ENCODE data around the gene TNNT1.

Gene TNNT1

DNA sequence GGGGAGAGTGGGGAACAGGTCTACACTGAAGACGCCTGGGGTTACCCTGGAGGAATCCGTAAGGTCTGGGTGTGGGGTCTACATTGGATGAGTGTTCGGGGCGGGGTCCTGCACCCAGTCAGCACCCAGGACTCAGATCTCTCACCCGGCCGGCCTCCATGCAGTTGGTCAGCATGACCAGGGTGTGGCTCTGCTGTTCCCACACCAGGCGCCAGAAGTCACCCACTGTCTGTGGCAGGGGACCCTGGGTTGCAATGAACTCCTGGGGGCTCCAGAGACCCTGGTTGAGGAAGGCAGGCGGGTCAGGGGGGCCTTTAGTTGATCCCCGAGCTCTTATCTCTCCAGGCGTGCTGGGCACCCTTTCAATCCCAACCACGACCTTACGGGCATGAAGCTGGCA is 37.1 kb upstream of the TNNT1 start (continued):
- TF ChIP-seq, protein P1, sequence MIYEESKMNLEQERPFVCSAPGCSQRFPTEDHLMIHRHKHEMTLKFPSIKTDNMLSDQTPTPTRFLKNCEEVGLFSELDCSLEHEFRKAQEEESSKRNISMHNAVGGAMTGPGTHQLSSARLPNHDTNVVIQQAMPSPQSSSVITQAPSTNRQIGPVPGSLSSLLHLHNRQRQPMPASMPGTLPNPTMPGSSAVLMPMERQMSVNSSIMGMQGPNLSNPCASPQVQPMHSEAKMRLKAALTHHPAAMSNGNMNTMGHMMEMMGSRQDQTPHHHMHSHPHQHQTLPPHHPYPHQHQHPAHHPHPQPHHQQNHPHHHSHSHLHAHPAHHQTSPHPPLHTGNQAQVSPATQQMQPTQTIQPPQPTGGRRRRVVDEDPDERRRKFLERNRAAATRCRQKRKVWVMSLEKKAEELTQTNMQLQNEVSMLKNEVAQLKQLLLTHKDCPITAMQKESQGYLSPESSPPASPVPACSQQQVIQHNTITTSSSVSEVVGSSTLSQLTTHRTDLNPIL (CRISPR knock-in tag; IDR thresholded peaks at IDR 0.05; ENCODE audit: low read depth): no peak
- TF ChIP-seq OSR1 (CRISPR knock-in tag; IDR thresholded peaks at IDR 0.05) (no peak), RARB (CRISPR knock-in tag; IDR thresholded peaks at IDR 0.05) (no peak), GLIS3 (CRISPR knock-in tag; IDR thresholded peaks at IDR 0.05) (no peak)

DNA sequence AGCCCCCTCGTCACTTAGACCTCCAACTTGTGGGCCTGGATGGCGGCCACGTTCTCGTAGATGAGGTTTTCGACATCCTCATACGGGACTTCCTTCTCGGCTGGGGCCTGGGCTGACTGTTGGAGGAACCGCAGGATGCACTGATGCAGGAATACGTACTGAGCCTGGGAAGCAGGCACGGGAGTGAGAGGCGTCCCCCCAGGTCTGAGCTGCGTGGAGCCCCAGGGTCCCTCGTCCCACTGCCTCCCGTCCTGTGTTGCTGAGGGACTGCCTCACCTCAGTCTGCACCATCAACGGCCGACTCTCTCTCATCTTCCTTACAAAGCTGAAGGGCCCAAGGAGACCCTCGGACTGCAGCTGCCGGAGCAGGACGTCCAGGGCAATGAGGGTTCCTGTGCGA is 32.7 kb upstream of the TNNT1 start:
- no peak for ATAC-seq
- TF ChIP-seq ZNF8 (CRISPR knock-in tag; IDR thresholded peaks at IDR 0.05): no peak
- TF ChIP-seq, protein P2, sequence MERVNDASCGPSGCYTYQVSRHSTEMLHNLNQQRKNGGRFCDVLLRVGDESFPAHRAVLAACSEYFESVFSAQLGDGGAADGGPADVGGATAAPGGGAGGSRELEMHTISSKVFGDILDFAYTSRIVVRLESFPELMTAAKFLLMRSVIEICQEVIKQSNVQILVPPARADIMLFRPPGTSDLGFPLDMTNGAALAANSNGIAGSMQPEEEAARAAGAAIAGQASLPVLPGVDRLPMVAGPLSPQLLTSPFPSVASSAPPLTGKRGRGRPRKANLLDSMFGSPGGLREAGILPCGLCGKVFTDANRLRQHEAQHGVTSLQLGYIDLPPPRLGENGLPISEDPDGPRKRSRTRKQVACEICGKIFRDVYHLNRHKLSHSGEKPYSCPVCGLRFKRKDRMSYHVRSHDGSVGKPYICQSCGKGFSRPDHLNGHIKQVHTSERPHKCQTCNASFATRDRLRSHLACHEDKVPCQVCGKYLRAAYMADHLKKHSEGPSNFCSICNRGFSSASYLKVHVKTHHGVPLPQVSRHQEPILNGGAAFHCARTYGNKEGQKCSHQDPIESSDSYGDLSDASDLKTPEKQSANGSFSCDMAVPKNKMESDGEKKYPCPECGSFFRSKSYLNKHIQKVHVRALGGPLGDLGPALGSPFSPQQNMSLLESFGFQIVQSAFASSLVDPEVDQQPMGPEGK (CRISPR knock-in tag; IDR thresholded peaks at IDR 0.05; ENCODE audit: borderline replicate concordance): no peak
- TF ChIP-seq CSDC2 (CRISPR knock-in tag; IDR thresholded peaks at IDR 0.05): no peak
- TF ChIP-seq, protein P3, sequence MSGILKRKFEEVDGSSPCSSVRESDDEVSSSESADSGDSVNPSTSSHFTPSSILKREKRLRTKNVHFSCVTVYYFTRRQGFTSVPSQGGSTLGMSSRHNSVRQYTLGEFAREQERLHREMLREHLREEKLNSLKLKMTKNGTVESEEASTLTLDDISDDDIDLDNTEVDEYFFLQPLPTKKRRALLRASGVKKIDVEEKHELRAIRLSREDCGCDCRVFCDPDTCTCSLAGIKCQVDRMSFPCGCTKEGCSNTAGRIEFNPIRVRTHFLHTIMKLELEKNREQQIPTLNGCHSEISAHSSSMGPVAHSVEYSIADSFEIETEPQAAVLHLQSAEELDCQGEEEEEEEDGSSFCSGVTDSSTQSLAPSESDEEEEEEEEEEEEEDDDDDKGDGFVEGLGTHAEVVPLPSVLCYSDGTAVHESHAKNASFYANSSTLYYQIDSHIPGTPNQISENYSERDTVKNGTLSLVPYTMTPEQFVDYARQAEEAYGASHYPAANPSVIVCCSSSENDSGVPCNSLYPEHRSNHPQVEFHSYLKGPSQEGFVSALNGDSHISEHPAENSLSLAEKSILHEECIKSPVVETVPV (CRISPR knock-in tag; IDR thresholded peaks at IDR 0.05): no peak
- no peak for TF ChIP-seq RARB (CRISPR knock-in tag; IDR thresholded peaks at IDR 0.05)
- TF ChIP-seq SNAI2 (CRISPR knock-in tag; IDR thresholded peaks at IDR 0.05): no peak

DNA sequence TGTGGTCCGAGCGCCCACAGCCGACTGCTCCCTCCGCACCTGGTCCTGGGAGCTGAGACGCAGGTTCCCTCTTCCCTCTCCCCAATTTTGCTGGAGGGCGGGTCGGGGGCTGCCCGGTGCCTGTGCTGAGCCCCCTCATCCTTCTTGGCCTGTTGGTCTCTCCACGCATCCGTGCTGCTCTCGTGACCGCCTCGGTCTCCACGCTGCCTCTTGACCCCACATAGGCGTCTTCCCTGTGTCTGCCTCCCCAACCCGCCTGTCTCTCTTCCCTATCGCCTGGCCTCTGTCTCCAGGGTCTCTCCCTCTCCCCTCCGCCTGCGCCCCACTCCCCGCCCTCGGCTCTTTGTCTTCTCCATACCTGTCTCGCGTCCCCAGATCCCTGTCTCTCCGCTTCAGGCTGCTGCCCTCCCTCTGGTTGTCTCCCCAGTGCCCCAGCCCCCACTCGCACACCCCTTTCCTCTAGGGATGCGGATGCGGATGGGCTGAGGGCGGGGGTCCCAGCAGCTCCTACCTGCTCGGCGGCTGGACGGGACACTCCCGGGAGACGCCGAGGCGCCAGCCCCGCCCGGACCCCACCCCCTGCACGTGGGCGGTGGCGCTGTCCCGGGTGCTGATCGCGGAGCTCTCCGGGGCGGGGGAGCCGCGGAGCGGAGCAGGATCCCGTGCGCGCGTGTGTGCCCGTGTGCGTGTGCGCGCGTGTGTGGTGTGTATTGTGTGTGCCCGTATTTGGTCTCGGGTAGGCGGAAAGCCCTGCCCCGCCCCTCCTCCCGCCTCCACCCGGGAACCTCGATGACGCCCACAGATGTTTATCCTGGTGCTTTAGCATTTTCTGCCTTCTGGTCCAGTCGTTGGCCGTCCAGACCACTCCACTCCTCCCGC is 30.8 kb upstream of the TNNT1 start, which contains the start of gene SYT5:
Gene SYT5 (minus strand): TSS at position 684 of the 879 bp plus-strand sequence. CDS start 1,248 bp downstream, outside the sequence.
- peak; percentile 83 for ATAC-seq
- TF ChIP-seq ZFP3 (CRISPR knock-in tag; IDR thresholded peaks at IDR 0.05) (no peak), ISL1 (CRISPR knock-in tag; IDR thresholded peaks at IDR 0.05) (no peak), ZNF565 (CRISPR knock-in tag; conservative IDR thresholded peaks at IDR 0.05; ENCODE audit: low read depth) (no peak), RARB (CRISPR knock-in tag; IDR thresholded peaks at IDR 0.05) (no peak), ZC3H10 (CRISPR knock-in tag; IDR thresholded peaks at IDR 0.05) (no peak), BACH2 (CRISPR knock-in tag; IDR thresholded peaks at IDR 0.05; ENCODE audit: borderline replicate concordance) (no peak), ZNF8 (CRISPR knock-in tag; IDR thresholded peaks at IDR 0.05) (no peak), PPARA (CRISPR knock-in tag; IDR thresholded peaks at IDR 0.05; ENCODE audit: borderline replicate concordance) (no peak), SNAI2 (CRISPR knock-in tag; IDR thresholded peaks at IDR 0.05) (no peak), TOX (CRISPR knock-in tag; IDR thresholded peaks at IDR 0.05; ENCODE audit: borderline replicate concordance) (no peak), ARNTL (CRISPR knock-in tag; IDR thresholded peaks at IDR 0.05; ENCODE audit: borderline replicate concordance, low read depth) (no peak), TCF4 (CRISPR knock-in tag; IDR thresholded peaks at IDR 0.05; ENCODE audit: borderline replicate concordance) (no peak), ZFP30 (CRISPR knock-in tag; IDR thresholded peaks at IDR 0.05) (no peak), OSR1 (CRISPR knock-in tag; IDR thresholded peaks at IDR 0.05) (no peak), GLIS3 (CRISPR knock-in tag; IDR thresholded peaks at IDR 0.05) (no peak)
- TF ChIP-seq, protein P3 (CRISPR knock-in tag; IDR thresholded peaks at IDR 0.05): no peak
- TF ChIP-seq, protein P1 (CRISPR knock-in tag; IDR thresholded peaks at IDR 0.05; ENCODE audit: low read depth): no peak
- TF ChIP-seq, protein P2 (CRISPR knock-in tag; IDR thresholded peaks at IDR 0.05; ENCODE audit: borderline replicate concordance): no peak

Measured in SK-N-SH treated with all-trans-retinoic acid at 6 μM for 48 hours (cell line).